Psoas muscle (tissue), 8 donors: Measurements from ENCODE around the gene AUTS2. TPM values are rescaled to one million over a fixed set of nuclear protein-coding genes. Genes with fewer than 3 reads are reported as not detected.

Experiments
- ATAC-seq, 4 donors: fragments of 200-7000 bp; cut with Tn5 transposase; one replicate each; pipeline ENCODE4 v1.9.1; 2020; ENCODE audit warnings: moderate library complexity in 3 of 4, mild to moderate bottlenecking in 2 of 4
- DNase-seq, 2 donors: peaks; one replicate each; pipeline ENCODE4 v3.0.0-alpha.2; 2020
- H3K27ac ChIP-seq: fragments of 200-600 bp; one replicate; pipeline ENCODE4 v1.8.0; 2022
- H3K27me3 ChIP-seq, 3 donors: fragments of 200-600 bp in 1 of 3; one replicate each; pipeline versions ENCODE4 v1.6.1 to v1.8.0; 2013 to 2022; ENCODE audit warnings: low read length in 2 of 3, mild to moderate bottlenecking in 2 of 3, moderate library complexity in 1 of 3; ENCODE audit not compliant: insufficient read depth in 3 of 3
- H3K36me3 ChIP-seq, 2 donors: fragments of 200-600 bp in 1 of 2; one replicate each; pipeline versions ENCODE4 v1.6.1 to v1.8.0; 2013 to 2022; ENCODE audit warnings: low read depth in 1 of 2, mild to moderate bottlenecking in 1 of 2, moderate library complexity in 1 of 2; ENCODE audit not compliant: insufficient read depth in 1 of 2
- H3K4me1 ChIP-seq: fragments of 200-600 bp; one replicate; pipeline ENCODE4 v1.8.0; 2022
- H3K4me3 ChIP-seq: fragments of 200-600 bp; one replicate; pipeline ENCODE4 v1.8.0; 2022; ENCODE audit warnings: mild to moderate bottlenecking
- H3K9me3 ChIP-seq: fragments of 200-600 bp; one replicate; pipeline ENCODE4 v1.8.0; 2022
- WGBS, 3 donors: extraction: QIAGEN DNeasy Blood & Tissue Kit; methylation state at CpG; one replicate each; pipeline versions ENCODE4 v1.1.6 to v1.1.7; 2013; 5-methylcytosine and 5-hydroxymethylcytosine counted together
- intact Hi-C, 2 donors: fragments of 100-400 bp; cut with DNase I; formaldehyde crosslinking; loops; one replicate each; pipeline versions ENCODE4 v1.11.0 to v1.14.2; 2022
- polyA plus RNA-seq, 3 donors: library from polyadenylated mRNA; stranded (reverse); fragments of 200-250 nt; gene quantifications; one replicate each; pipeline ENCODE4 v1.2.3, GENCODE V29; 2013
- total RNA-seq, 4 donors: library from RNA; stranded (reverse); fragmentation: NEBNext Ultra II Directional in 2 of 4; extraction: Animal tissue kit (Norgen Biotek cat#: 25700) in 2 of 4; gene quantifications; one replicate each; pipeline versions ENCODE4 v1.2.1 to v1.2.4, GENCODE V29; 2021 to 2023
- TF ChIP-seq, protein P1 (sequence below): fragments of 200-600 bp; IDR thresholded peaks from one replicate; pipeline ENCODE4 v1.8.0; 2022; ENCODE audit warnings: antibody characterized with exemption
- donor health status: healthy with polysubstance abuse.
- donor health status: DM: no; HTN: no; CAD: no; lungs with moderate emphysema.
- donor health status: Bipolar disorder and iron deficiency.
- donor health status: healthy.
- donor health status: DM: yes; HTN: yes; CAD: no.
- donor health status: DM: no; HTN: no; CAD: no.
- donor health status: DM: no; HTN: no; CAD: no.
- donor health status: DM: yes; HTN: yes; CAD: no.

Gene AUTS2
- total and polyA plus RNA-seq, 7 donors: 5.0 to 33.5 (median 14.3) TPM

DNA sequence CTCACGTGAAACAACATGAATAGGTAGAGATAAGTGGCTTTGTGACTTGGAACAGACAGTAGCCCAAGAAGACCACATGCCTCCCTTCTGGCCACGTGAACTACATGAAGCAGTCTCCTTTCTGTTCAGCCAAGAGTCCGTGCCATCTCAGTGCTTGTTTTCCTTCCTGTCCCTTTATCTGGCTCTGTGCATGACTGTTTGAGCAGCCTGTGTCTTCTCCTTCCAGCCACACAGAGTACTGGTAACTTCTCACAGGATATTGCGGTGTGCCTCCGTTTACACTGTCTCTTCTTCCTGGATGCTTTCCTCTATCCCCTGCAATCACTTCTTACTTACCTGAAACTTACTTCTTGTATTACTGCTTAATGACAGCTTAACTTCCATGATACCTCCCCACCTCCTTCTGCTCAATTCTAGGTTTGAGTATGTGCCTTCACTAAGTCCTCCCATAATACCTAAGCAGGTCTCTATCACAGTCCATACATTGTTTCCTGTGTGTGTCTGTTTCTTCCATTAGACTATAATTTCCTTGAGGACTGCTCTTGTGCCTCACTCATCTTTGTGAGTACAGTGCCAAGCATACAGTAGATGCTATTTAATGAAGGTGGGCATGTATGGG is 748.7 kb downstream of the AUTS2 start:
- TF ChIP-seq, protein P1, sequence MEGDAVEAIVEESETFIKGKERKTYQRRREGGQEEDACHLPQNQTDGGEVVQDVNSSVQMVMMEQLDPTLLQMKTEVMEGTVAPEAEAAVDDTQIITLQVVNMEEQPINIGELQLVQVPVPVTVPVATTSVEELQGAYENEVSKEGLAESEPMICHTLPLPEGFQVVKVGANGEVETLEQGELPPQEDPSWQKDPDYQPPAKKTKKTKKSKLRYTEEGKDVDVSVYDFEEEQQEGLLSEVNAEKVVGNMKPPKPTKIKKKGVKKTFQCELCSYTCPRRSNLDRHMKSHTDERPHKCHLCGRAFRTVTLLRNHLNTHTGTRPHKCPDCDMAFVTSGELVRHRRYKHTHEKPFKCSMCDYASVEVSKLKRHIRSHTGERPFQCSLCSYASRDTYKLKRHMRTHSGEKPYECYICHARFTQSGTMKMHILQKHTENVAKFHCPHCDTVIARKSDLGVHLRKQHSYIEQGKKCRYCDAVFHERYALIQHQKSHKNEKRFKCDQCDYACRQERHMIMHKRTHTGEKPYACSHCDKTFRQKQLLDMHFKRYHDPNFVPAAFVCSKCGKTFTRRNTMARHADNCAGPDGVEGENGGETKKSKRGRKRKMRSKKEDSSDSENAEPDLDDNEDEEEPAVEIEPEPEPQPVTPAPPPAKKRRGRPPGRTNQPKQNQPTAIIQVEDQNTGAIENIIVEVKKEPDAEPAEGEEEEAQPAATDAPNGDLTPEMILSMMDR: no peak
- WGBS, 3 donors: 90 to 93% (median 91%) methylated on average over 5 of the region's 5 CpGs
- ATAC-seq: no peak
- DNase-seq: no peak
- no peaks in the 10 kb centered on the region for H3K27me3 ChIP-seq
- no peak overlapping the region for H3K4me3 ChIP-seq
- no peak overlapping the region for H3K27ac ChIP-seq
- no peaks in the 10 kb centered on the region for H3K4me1 ChIP-seq
- no peaks in the 10 kb centered on the region for H3K36me3 ChIP-seq
- no peaks in the 10 kb centered on the region for H3K9me3 ChIP-seq
- intact Hi-C loops: no loop called here

DNA sequence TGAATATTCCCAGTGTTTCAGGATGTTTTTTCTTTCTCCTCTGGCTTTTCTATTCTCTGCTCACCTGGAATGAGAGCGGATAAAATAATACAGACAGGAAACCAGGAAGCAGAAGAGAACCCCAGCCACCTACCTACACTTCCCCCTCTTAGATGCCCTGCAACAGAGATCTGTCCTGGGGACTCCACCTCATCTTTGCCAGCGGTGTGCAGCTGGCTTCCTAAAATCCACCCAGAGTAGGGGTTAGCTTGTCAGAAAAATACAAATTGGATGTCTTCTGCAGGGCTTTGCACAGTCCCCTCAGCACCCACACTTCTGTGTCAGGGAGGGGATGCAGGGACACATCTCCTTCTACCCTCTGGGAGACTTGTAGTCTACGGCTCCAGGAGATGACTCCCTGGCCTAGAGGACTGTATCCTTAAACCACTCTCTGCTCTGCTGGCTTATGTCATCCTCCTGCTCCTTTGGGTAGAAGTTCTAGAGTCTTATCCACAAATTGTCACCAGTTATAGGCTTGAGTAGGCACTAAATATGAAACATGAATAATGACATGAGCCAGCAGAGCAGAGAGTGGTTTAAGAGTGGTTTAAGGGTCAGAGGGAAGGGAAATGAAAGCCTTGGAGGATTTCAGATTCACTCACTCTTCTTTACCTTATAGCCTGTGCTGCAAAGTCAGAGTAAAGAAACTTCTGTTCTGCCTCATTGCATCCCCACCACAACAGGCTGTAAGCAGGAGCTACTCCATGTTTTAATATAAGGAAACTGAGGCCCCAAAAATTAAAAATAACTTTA is 749.4 kb downstream of the AUTS2 start:
- Histone ChIP-seq H3K4me3 (no peak overlapping the region), H3K27me3 (no peaks in the 10 kb centered on the region), H3K4me1 (no peaks in the 10 kb centered on the region), H3K9me3 (no peaks in the 10 kb centered on the region), H3K27ac (no peak overlapping the region), H3K36me3 (no peaks in the 10 kb centered on the region)
- intact Hi-C loops: no loop called here
- TF ChIP-seq, protein P1: no peak
- whole genome bisulfite sequencing, 3 donors: 95% methylated on average over 3 of the region's 3 CpGs
- ATAC-seq (no peak), DNase-seq (no peak)

DNA sequence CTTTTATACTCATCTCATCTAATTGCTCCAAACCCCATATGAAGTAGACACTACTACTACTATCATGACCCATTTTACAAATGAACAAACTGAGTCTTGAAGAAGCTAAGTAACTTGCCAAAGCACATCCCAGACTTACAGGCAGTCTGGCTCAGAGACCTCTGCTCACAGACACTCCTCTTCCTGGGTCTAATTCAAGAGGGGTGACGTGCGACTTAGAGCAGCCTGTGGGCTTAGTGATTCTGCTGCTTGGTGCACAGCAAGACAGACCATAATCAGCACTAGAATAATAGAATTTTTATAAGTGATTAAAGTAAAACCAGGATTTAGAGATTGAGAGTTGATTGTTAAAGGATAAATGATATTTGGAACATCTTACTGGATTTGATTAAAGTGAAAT is 750.8 kb downstream of the AUTS2 start:
- H3K27ac ChIP-seq: no peak overlapping the region

DNA sequence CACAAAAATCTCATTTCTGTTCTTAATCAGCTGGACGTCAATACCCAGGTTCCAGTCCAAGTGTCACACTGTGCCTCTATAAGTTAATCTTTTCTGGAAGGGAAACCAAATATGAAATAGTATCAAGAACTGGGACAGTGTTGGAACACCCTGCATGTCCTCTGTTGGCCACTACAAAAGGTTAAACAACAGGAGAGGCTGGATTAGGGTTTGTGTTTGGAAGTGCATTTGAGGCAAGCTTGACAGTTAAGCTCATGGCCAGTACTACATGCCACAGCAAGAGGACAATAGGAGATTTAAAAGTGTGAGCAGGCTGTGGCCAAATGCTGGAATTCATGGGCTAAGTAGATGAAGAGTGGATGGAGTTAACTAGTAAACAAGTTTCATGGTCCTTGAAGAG is 751.5 kb downstream of the AUTS2 start:
- no peak for ATAC-seq
- 34 to 76% (median 40%) methylated on average over 1 of the region's 1 CpG for WGBS, 3 donors

More for the DNA sequence above, 750.8 kb downstream of the AUTS2 start:
- TF ChIP-seq, protein P1: no peak
- no peaks in the 10 kb centered on the region for H3K9me3 ChIP-seq
- intact Hi-C loops: no loop called here
- H3K4me3 ChIP-seq: no peak overlapping the region
- no peaks in the 10 kb centered on the region for H3K4me1 ChIP-seq
- H3K36me3 ChIP-seq: no peaks in the 10 kb centered on the region
- 86 to 96% (median 92%) methylated on average over 2 of the region's 2 CpGs for WGBS, 3 donors
- DNase-seq: no peak
- no peak for ATAC-seq
- no peaks in the 10 kb centered on the region for H3K27me3 ChIP-seq

More for the DNA sequence above, 751.5 kb downstream of the AUTS2 start:
- no peaks in the 10 kb centered on the region for H3K27me3 ChIP-seq
- no peak for DNase-seq
- no peaks in the 10 kb centered on the region for H3K9me3 ChIP-seq
- intact Hi-C loops: no loop called here
- no peak overlapping the region for H3K27ac ChIP-seq
- H3K36me3 ChIP-seq: no peaks in the 10 kb centered on the region
- TF ChIP-seq, protein P1: no peak
- H3K4me3 ChIP-seq: no peak overlapping the region
- no peaks in the 10 kb centered on the region for H3K4me1 ChIP-seq
